Fibroblast of mammary gland (primary cell): Measurements from ENCODE around the gene FOXF1.

ENCODE experiments used
- DNase-seq: peaks from one replicate; pipeline ENCODE4 v3.0.0-alpha.2; 2010; ENCODE audit warnings: low read depth
- H3K4me3 ChIP-seq: 2 replicates; pipeline ENCODE4 v1.5.1; 2011; ENCODE audit warnings: low read depth, mild to moderate bottlenecking, low read length, moderate library complexity; ENCODE audit not compliant: control insufficient read depth
- CTCF ChIP-seq: conservative IDR thresholded peaks from 2 replicates; pipeline ENCODE4 v1.5.1; 2011; ENCODE audit warnings: low read depth, low read length, inconsistent platforms; ENCODE audit not compliant: control insufficient read depth, insufficient read depth

The FOXF1 gene

DNA sequence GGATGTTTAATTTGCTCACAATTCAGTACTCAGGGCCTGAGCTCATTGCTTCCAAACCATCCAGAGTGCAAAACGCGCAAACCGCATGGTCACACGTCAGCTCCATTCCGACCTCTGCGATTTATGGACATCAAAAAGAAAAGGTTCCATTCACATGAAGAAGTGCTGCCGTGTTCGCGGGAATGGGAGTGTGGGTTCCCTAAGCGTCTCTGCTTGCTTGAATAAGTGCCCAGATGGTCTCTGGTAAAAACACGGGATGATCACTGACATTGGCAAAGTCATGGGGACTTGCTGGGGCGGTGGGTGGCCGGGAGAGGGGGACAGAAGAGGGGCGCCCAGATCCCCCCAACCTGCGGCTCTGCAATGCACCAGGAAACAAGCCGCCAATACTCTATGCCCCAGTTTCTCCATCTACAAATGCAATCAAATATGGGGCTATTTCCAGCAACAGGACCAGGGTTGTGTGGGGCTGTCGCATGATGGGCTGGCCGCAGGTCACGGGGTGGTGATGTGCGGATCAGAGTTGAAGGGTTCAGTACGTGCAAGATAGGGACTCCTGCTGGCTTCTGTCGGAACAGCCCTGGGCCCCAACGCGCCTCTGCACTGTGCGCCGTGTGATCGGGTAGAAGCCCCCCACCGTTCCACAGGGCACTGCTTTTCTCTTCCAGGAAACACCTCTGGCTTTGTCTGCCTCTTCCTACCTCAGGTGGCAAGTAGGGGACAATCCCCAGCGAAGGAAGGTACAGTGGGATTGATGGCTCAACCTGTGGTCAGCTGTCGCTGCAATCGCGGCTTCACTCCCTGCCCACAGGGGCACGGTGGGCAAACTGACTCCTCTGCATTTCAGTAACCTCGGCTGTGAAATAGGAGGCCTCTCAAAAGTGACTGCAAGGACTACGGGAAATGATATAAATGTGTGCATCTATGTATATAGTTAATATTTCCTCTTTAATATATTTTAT lies 11.2 kb downstream of the FOXF1 start:
- H3K4me3 ChIP-seq, result no peak overlapping the region
- TF ChIP-seq CTCF, result no peak
- no peak for DNase-seq

- H3K4me3 ChIP-seq, result no peak overlapping the region
- no peak for TF ChIP-seq CTCF
Measured at GRCh38 chr16:86522634-86523033, 12.3 kb downstream of the FOXF1 start.

GRCh38 chr16:86523166-86523740 lies 12.9 kb downstream of the FOXF1 start:
- no peak for DNase-seq
- no peak for TF ChIP-seq CTCF
- no peak overlapping the region for H3K4me3 ChIP-seq

More at GRCh38 chr16:86522634-86523033, 12.3 kb downstream of the FOXF1 start:
- no peak for DNase-seq

DNA sequence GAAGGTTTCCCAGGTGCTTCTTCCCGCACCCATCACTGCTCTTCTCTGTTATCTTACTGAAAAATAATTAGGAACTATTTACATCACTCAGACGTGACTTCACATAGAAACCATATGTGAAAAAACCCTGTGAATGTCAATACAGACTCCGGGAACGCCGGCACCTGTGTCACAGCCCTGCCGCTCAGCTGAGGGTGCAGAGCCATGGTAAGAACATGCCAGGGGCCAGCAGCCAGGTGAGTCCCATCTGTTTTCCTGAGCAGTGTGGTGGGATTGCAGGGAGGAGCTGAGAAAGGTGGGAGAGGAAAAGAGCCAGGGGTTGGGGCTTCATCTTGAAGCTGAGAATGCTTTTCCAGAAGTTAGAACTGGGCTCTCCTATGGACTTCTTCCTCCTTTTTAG lies 13.7 kb downstream of the FOXF1 start:
- no peak for DNase-seq
- TF ChIP-seq CTCF, result no peak
- H3K4me3 ChIP-seq, result no peak overlapping the region

DNA sequence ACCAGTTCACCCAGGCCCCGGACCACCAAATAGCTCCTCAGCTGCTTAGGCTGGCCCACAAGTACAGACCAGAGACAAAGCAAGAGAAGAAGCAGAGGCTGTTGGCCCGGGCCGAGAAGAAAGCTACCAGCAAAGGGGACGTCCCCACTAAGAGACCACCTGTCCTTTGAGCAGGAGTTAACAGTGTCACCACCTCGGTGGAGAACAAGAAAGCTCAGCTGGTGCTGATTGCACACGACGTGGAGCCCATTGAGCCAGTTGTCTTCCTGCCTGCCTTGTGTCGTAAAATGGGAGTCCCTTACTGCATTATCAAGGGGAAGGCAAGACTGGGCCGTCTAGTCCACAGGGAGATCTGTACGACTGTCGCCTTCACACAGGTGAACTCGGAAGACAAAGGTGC lies 15.4 kb downstream of the FOXF1 start:
- no peak overlapping the region for H3K4me3 ChIP-seq
- TF ChIP-seq CTCF, result no peak
- no peak for DNase-seq

DNA sequence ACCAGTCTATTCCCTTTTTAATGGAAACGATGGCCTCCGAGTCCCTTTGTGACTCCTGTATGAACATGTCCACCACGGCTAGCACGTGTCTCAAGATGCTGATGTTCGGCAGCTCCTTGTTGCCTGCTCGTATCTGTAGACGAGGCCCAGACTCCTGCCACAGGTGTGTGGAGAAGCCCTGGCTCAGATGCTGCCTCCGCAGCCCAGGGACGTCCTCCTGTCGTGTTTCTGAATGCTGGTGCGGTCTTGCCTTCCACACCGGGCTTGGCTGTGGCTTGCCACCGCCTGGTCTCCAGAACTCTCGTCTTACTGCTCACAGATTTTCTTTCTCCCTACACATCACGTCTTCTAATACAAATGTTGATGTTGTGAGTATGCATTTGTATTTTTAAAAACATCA lies 17.0 kb downstream of the FOXF1 start:
- TF ChIP-seq CTCF, result no peak
- no peak overlapping the region for H3K4me3 ChIP-seq
- DNase-seq, result no peak
